Measurements from ENCODE around the gene PACRG.

PACRG gene

GRCh38 chr6:162922563-162923166 lies 194.9 kb downstream of the PACRG start:
- no peak overlapping the region for H3K4me3 ChIP-seq (ENCODE audit: low read length)
- TF ChIP-seq CTCF (IDR thresholded peaks at IDR 0.05; ENCODE audit: insufficient read depth, low read depth, low read length, missing control alignments), result no peak
- no peak for DNase-seq (ENCODE audit: low read depth)

- no peak for DNase-seq (ENCODE audit: low read depth)
- no peak overlapping the region for H3K4me3 ChIP-seq (ENCODE audit: low read length)
- TF ChIP-seq CTCF (IDR thresholded peaks at IDR 0.05; ENCODE audit: insufficient read depth, low read depth, low read length, missing control alignments), result no peak
Observed at GRCh38 chr6:162934844-162935243, 207.1 kb downstream of the PACRG start.

GRCh38 chr6:162940426-162940825 lies 212.7 kb downstream of the PACRG start:
- TF ChIP-seq CTCF (IDR thresholded peaks at IDR 0.05; ENCODE audit: insufficient read depth, low read depth, low read length, missing control alignments), result no peak
- no peak for DNase-seq (ENCODE audit: low read depth)
- H3K4me3 ChIP-seq (ENCODE audit: low read length), result no peak overlapping the region

- no peak for TF ChIP-seq CTCF (IDR thresholded peaks at IDR 0.05; ENCODE audit: insufficient read depth, low read depth, low read length, missing control alignments)
- H3K4me3 ChIP-seq (ENCODE audit: low read length), result no peak overlapping the region
- no peak for DNase-seq (ENCODE audit: low read depth)
Observed at GRCh38 chr6:162941128-162941527, 213.4 kb downstream of the PACRG start.

GRCh38 chr6:162942866-162943265 lies 215.1 kb downstream of the PACRG start:
- DNase-seq (ENCODE audit: low read depth), result no peak
- no peak overlapping the region for H3K4me3 ChIP-seq (ENCODE audit: low read length)
- no peak for TF ChIP-seq CTCF (IDR thresholded peaks at IDR 0.05; ENCODE audit: insufficient read depth, low read depth, low read length, missing control alignments)

- no peak overlapping the region for H3K4me3 ChIP-seq (ENCODE audit: low read length)
- TF ChIP-seq CTCF (IDR thresholded peaks at IDR 0.05; ENCODE audit: insufficient read depth, low read depth, low read length, missing control alignments), result no peak
- no peak for DNase-seq (ENCODE audit: low read depth)
Observed at GRCh38 chr6:162943369-162943768, 215.6 kb downstream of the PACRG start.

GRCh38 chr6:162951164-162951743 lies 223.5 kb downstream of the PACRG start:
- no peak for DNase-seq (ENCODE audit: low read depth)
- no peak overlapping the region for H3K4me3 ChIP-seq (ENCODE audit: low read length)
- no peak for TF ChIP-seq CTCF (IDR thresholded peaks at IDR 0.05; ENCODE audit: insufficient read depth, low read depth, low read length, missing control alignments)
